HG03571 (cell line): ENCODE results near the gene ARHGEF28.

ENCODE experiments used
- ATAC-seq: cut with Tn5 transposase; IDR thresholded peaks from one replicate; pipeline ENCODE4 v1.9.1; 2021; ENCODE audit not compliant: unreplicated experiment

Gene ARHGEF28

GRCh38 chr5:73692166-73692640 is 66.2 kb downstream of the ARHGEF28 start:
- ATAC-seq, result no peak

- ATAC-seq, result no peak
These were observed 67.0 kb downstream of the ARHGEF28 start for GRCh38 chr5:73692981-73693380.

- no peak for ATAC-seq
These were observed 67.6 kb downstream of the ARHGEF28 start for GRCh38 chr5:73693573-73694061.

GRCh38 chr5:73694089-73694488 is 68.1 kb downstream of the ARHGEF28 start:
- ATAC-seq, result peak; percentile 81

GRCh38 chr5:73698011-73698410 is 72.0 kb downstream of the ARHGEF28 start:
- ATAC-seq, result no peak

- ATAC-seq, result no peak
These were observed 75.6 kb downstream of the ARHGEF28 start for GRCh38 chr5:73701566-73701965.

GRCh38 chr5:73702534-73702933 is 76.5 kb downstream of the ARHGEF28 start:
- ATAC-seq, result no peak

- ATAC-seq, result no peak
These were observed 77.0 kb downstream of the ARHGEF28 start for GRCh38 chr5:73702951-73703350.

GRCh38 chr5:73705364-73705763 is 79.4 kb downstream of the ARHGEF28 start:
- no peak for ATAC-seq

GRCh38 chr5:73706963-73707362 is 81.0 kb downstream of the ARHGEF28 start:
- ATAC-seq, result no peak

- ATAC-seq, result no peak
These were observed 83.6 kb downstream of the ARHGEF28 start for GRCh38 chr5:73709536-73710129.

- no peak for ATAC-seq
These were observed 90.3 kb downstream of the ARHGEF28 start for GRCh38 chr5:73716284-73716808.

GRCh38 chr5:73718762-73719161 is 92.8 kb downstream of the ARHGEF28 start:
- ATAC-seq, result no peak

GRCh38 chr5:73719632-73720031 is 93.6 kb downstream of the ARHGEF28 start:
- no peak for ATAC-seq

- no peak for ATAC-seq
These were observed 96.2 kb downstream of the ARHGEF28 start for GRCh38 chr5:73722231-73722630.

- no peak for ATAC-seq
These were observed 100.1 kb downstream of the ARHGEF28 start for GRCh38 chr5:73726071-73726470.

GRCh38 chr5:73726606-73727231 is 100.7 kb downstream of the ARHGEF28 start:
- ATAC-seq, result no peak

GRCh38 chr5:73727470-73727869 is 101.5 kb downstream of the ARHGEF28 start:
- no peak for ATAC-seq

GRCh38 chr5:73728493-73729273 is 102.7 kb downstream of the ARHGEF28 start:
- ATAC-seq, result no peak

- ATAC-seq, result no peak
These were observed 103.3 kb downstream of the ARHGEF28 start for GRCh38 chr5:73729329-73729728.

- no peak for ATAC-seq
These were observed 106.0 kb downstream of the ARHGEF28 start for GRCh38 chr5:73732045-73732444.

- no peak for ATAC-seq
These were observed 107.2 kb downstream of the ARHGEF28 start for GRCh38 chr5:73733219-73733618.
